Measurements from ENCODE around the gene RASGRF2.

DNA sequence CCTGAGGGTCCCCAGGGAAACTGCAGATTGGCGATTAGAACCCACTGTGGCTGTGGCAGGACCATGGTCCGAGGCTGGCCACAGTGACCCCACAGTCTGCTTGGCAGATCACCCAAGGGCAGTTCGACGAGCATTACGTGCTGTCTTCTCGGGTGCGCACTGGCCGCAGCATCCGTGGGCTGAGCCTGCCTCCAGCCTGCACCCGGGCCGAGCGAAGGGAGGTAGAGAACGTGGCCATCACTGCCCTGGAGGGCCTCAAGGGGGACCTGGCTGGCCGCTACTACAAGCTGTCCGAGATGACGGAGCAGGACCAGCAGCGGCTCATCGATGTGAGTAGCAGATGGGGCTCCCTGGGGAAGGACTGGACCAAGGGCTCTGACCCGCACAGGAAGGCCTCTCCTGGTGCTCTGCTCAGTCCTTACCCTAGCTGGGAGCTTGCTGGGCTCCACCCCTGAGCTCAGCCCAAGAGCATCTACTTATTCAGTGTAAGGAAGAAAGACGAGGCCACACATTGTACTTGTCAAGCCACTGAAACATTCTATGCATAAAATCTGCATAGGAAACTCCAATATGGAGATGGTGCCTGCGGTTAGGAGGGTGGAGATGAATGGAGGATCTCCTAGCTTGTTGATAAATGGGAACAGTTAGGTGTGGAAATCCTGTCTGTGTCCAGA lies 294.9 kb downstream of the RASGRF2 start:
- TF ChIP-seq, protein P1, sequence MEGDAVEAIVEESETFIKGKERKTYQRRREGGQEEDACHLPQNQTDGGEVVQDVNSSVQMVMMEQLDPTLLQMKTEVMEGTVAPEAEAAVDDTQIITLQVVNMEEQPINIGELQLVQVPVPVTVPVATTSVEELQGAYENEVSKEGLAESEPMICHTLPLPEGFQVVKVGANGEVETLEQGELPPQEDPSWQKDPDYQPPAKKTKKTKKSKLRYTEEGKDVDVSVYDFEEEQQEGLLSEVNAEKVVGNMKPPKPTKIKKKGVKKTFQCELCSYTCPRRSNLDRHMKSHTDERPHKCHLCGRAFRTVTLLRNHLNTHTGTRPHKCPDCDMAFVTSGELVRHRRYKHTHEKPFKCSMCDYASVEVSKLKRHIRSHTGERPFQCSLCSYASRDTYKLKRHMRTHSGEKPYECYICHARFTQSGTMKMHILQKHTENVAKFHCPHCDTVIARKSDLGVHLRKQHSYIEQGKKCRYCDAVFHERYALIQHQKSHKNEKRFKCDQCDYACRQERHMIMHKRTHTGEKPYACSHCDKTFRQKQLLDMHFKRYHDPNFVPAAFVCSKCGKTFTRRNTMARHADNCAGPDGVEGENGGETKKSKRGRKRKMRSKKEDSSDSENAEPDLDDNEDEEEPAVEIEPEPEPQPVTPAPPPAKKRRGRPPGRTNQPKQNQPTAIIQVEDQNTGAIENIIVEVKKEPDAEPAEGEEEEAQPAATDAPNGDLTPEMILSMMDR (IDR thresholded peaks at IDR 0.05), result no peak
- TF ChIP-seq ZFX (IDR thresholded peaks at IDR 0.05; ENCODE audit: borderline replicate concordance), result no peak
